ENCODE data around the gene TCF23.
"Not testable (repeated sequence)": the region's sequence is repeated elsewhere in the genome, so short reads cannot be mapped to it uniquely, and the experiment has no call there.

The TCF23 gene

GRCh38 chr2:27155069-27155520 is 6.3 kb downstream of the TCF23 start:
- DNase-seq: no peak

DNA sequence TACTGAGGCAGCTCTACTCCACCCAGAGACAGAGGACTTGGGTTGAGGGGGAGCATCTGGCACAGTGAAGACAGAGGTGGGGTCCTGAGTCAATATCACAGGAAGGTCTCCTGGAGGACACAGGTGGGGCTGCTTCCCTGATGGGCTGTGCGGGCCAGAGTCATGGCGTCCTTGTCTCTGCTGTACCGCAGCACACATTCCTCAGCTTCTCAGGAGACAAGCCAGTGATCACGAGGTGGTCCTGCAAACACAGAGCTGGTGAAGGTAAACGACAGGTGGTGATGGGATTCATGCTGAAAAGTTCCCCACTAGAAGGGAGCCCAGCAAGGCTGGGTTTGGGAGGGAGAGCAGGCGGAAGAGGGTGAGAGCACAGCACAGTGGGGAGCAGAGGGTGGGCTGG is 9.7 kb downstream of the TCF23 start:
- DNase-seq: no peak

- no peak for DNase-seq
Measured at GRCh38 chr2:27159271-27159670, 10.5 kb downstream of the TCF23 start.

- no peak for DNase-seq
Measured at GRCh38 chr2:27160191-27160590, 11.4 kb downstream of the TCF23 start.

GRCh38 chr2:27162151-27163121 is 13.6 kb downstream of the TCF23 start:
- DNase-seq: no peak

DNA sequence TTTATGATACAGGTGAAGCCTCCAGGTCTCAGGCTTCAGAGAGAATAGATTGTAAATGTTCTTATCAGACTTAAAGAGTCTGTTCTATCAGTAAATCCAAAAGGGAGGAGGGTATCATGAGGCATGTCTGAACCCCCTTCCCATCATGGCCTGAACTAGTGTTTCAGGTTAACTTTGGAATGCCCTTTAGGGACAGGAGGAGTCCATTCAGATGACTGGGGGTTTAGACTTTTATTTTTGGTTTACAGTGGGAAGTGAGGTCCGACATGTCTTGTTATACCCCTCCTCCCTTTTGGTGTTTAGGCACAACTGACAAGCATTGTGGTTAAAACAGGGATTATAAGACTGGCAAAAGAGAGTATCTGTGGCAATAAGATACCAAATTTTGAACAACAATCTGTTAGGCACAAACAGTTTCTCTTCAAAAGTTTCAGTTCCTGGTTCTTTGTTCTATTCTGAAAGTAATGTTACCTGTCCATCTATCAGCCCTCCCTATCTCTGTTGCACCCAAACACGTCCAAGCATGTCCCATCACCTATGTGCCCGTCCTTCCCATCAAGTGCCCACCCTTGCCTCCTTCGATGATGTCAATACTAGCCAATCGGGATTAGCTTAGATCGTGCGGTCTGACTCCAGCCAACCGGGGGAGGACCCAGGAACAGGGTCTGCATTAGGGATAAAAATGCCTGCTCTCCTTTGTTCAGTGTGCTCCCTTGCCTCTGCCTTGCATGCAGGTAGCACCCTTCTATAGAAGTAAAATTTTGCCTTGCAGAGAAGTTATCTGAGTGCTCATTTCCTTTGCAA is 16.4 kb downstream of the TCF23 start:
- DNase-seq: no peak

DNA sequence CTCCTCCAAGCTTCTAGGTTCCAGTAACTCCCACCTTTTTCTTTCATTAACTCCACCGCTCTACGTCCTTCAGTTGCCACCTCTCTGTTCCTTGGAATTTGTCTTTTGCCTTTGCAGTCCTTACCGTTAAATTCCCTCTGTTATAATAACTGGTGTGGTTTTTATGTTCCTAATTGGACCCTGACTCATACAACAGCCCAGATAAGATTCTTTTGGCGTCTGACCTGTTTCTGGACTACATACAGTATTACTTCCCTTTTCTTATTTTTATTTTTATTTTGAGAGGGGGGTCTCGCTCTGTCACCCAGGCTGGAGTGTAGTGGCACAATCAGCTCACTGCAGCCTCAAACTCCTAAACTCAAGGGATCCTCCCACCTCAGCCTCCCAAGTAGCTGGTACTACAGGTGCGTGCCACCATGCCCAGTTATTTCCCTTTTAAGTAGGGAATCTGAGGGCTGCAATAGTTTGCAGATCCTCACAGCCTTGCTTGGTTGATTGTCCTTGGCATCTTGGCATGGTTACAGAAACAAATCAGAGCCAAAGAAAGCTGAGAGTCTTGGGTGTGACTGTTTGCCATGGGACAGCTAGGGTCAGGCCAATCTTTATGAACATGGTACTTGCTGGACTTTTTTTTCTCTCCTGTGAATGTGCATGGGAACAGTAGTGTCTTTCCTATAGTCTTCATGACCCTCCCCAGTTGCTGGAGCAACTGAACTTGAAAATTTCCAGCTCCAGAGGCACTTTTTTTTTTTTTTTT is 22.0 kb downstream of the TCF23 start:
- no peak for DNase-seq

- DNase-seq: no peak
Measured at GRCh38 chr2:27171351-27171848, 22.6 kb downstream of the TCF23 start.

- DNase-seq: no peak
Measured at GRCh38 chr2:27174638-27175037, 25.8 kb downstream of the TCF23 start.

- no peak for DNase-seq
Measured at GRCh38 chr2:27175330-27175729, 26.5 kb downstream of the TCF23 start.

- not testable (repeated sequence) for DNase-seq
Measured at GRCh38 chr2:27175781-27176180, 27.0 kb downstream of the TCF23 start.

DNA sequence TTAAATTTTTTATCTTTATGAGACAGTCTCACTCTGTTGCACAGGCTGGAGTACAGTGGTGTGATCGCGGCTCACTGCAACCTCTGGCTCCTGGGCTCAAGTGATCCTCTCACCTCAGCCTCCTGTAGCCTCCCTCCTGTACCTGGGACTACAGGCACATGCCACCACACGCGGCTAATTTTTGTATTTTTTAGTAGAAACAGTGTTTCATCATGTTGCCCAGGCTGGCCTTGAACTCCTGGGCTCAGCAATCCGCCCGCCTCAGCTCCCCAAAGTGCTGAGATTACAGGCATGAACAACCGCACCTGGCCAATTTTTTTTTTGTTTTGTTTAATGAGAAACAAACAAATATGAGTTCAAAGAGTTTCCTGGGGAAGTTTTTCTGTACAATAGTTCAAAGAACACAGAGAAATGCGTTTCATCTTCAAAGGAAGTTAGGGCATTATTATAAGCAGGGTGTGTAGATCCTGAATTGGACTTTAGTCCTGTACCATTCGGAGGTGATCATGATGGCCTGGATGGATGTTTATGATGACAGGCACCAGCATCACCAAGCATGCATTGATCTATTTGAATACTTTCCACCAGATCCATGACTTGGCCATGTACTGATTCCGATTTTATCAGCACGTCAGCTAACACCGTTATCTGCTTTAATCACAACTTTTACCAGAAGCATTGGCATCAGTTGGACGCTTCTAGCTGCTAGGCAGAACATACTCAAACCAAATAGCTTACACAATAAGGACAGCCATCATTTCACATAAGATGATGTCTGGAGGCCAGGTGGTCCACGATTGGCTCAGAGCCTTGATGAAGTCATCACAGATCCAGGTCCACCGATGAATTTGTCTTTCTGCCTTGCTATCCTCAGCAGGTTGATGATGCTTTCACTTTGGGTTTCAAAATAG is 28.9 kb downstream of the TCF23 start:
- DNase-seq: no peak

- no peak for DNase-seq
Measured at GRCh38 chr2:27178469-27178868, 29.7 kb downstream of the TCF23 start.

DNA sequence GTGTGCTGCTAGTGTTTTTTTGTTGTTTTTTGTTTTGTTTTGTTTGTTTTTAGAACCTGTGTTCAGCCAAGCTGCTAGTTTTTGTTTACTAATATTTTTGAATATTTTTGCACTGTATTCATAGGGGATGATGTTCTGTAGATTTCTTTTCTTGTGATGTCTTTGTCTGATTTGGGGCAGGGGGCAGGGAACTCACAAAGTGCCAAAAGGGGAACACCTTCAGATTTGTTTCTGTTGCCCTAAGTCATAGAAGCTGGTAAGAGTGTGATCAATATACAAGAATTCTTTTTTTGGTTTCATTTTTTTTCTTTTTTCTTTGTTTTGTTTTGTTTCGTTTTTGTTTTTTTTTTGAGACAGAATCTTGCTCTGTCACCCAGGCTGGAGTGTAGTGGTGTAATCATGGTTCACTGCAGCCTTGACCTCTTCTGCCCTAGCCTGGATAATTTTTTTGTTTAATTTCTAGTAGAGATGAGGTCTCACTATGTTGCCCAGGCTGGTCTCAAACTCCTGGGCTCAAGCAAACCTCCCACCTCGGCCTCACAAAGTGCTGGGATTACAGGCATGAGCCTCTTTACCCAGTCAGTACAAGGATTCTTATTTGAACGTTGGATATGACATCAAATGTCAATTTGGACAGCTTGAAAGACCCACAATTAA is 30.7 kb downstream of the TCF23 start:
- DNase-seq: no peak

GRCh38 chr2:27182346-27182745 is 33.5 kb downstream of the TCF23 start:
- no peak for DNase-seq

GRCh38 chr2:27184115-27184514 is 35.3 kb downstream of the TCF23 start:
- no peak for DNase-seq

- no peak for DNase-seq
Measured at GRCh38 chr2:27185331-27186026, 36.7 kb downstream of the TCF23 start.

- no peak for DNase-seq
Measured at GRCh38 chr2:27186613-27187345, 38.0 kb downstream of the TCF23 start.

DNA sequence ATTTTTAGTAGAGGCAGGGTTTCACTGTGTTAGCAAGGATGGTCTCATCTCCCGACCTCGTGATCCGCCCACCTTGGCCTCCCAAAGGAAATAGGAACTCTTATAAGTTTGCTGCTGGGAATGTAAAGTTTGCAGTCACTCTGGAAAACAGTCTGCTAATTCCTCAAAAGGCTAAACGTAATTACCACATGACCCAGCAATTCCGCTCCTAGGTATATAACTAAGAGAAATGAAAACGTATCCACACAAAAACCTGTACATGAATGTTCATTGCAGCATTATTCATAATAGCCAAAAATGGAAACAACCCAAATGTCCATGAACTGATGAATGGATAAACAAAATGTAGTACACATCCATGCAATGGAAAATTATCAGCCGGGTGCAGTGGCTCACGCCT is 41.2 kb downstream of the TCF23 start:
- no peak for DNase-seq

Data from GDM1 (cell line).